ENCODE measurements around the gene TLX1. TPM values are rescaled to one million over a fixed set of nuclear protein-coding genes. Genes with fewer than 3 reads are reported as not detected.

TLX1 gene
- total RNA-seq, 6 experiments from 2014 or later: not detected

GRCh38 chr10:101172741-101173140, 41.6 kb downstream of the TLX1 start:
- peaks cover 28% of the 10 kb centered on the region for H3K9me3 Mint-ChIP-seq
- no peak overlapping the region for H3K27ac Mint-ChIP-seq
- H3K4me1 Mint-ChIP-seq (ENCODE audit: low read depth): no peaks in the 10 kb centered on the region
- H3K27me3 Mint-ChIP-seq (ENCODE audit: insufficient read depth): peaks cover 30% of the 10 kb centered on the region
- no peak overlapping the region for H3K4me3 Mint-ChIP-seq
- DNase-seq: no peak
- peaks cover 10% of the 10 kb centered on the region; the same call in 1 of the 2 replicates for H3K36me3 Mint-ChIP-seq (ENCODE audit: low read depth)
- TF ChIP-seq, protein P1, sequence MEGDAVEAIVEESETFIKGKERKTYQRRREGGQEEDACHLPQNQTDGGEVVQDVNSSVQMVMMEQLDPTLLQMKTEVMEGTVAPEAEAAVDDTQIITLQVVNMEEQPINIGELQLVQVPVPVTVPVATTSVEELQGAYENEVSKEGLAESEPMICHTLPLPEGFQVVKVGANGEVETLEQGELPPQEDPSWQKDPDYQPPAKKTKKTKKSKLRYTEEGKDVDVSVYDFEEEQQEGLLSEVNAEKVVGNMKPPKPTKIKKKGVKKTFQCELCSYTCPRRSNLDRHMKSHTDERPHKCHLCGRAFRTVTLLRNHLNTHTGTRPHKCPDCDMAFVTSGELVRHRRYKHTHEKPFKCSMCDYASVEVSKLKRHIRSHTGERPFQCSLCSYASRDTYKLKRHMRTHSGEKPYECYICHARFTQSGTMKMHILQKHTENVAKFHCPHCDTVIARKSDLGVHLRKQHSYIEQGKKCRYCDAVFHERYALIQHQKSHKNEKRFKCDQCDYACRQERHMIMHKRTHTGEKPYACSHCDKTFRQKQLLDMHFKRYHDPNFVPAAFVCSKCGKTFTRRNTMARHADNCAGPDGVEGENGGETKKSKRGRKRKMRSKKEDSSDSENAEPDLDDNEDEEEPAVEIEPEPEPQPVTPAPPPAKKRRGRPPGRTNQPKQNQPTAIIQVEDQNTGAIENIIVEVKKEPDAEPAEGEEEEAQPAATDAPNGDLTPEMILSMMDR (IDR thresholded peaks at IDR 0.05): no peak

DNA sequence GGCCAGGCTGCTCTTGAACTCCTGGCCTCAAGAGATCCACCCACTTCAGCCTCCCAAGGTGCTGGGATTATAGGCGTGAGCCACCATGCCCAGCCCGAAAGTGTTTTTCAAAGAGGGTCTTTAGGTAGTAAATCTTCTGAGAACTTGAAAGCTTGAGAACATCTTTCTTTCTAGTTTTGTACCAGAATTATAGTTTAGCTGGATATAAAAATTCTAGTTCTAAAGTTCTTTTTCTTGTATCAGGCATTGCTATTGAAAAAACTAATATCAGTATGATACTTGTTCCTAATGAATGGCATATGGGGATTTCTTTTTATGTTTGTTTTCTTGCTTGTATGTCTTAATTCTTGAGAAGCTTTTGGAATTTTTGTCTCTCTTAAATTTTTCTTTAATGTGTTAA, 43.2 kb downstream of the TLX1 start:
- H3K27ac Mint-ChIP-seq: no peak overlapping the region
- H3K9me3 Mint-ChIP-seq: peaks cover 28% of the 10 kb centered on the region
- H3K27me3 Mint-ChIP-seq (ENCODE audit: insufficient read depth): peaks cover 33% of the 10 kb centered on the region
- peaks cover 10% of the 10 kb centered on the region; the same call in 1 of the 2 replicates for H3K36me3 Mint-ChIP-seq (ENCODE audit: low read depth)
- TF ChIP-seq, protein P1 (IDR thresholded peaks at IDR 0.05): no peak
- no peaks in the 10 kb centered on the region for H3K4me1 Mint-ChIP-seq (ENCODE audit: low read depth)
- no peak for DNase-seq
- H3K4me3 Mint-ChIP-seq: no peak overlapping the region

- H3K27me3 Mint-ChIP-seq (ENCODE audit: insufficient read depth): peaks cover 39% of the 10 kb centered on the region
- DNase-seq: no peak
- no peak overlapping the region for H3K27ac Mint-ChIP-seq
- H3K9me3 Mint-ChIP-seq: peaks cover 28% of the 10 kb centered on the region
- H3K4me1 Mint-ChIP-seq (ENCODE audit: low read depth): no peaks in the 10 kb centered on the region
- TF ChIP-seq, protein P1 (IDR thresholded peaks at IDR 0.05): no peak
- H3K36me3 Mint-ChIP-seq (ENCODE audit: low read depth): peaks cover 10% of the 10 kb centered on the region; the same call in 1 of the 2 replicates
- H3K4me3 Mint-ChIP-seq: no peak overlapping the region
Observed at GRCh38 chr10:101176577-101176976, 45.5 kb downstream of the TLX1 start.

DNA sequence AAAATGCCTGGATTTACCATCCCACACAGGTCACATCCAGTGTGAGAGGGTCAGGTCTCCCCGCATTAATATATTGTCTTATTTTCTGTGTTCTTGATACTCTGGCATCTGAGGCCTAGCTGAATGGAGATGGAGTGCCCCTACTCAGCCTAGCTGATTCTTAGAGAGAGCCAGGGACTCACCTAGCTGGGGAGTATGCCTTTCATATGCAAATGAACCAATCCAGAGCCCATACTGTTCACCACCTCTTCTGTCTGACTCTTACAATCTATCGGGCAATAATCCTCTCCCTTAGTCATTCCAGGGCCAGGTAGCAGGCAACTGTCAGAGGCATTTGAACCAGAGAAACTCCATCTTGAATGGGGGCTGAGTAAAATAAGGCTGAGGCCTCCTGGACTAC, 51.8 kb downstream of the TLX1 start:
- Mint-ChIP-seq H3K9me3 (no peaks in the 10 kb centered on the region), H3K4me3 (no peak overlapping the region), H3K4me1 (ENCODE audit: low read depth) (no peaks in the 10 kb centered on the region), H3K27me3 (ENCODE audit: insufficient read depth) (peaks cover 30% of the 10 kb centered on the region), H3K36me3 (ENCODE audit: low read depth) (no peaks in the 10 kb centered on the region), H3K27ac (no peak overlapping the region)
- no peak for DNase-seq
- TF ChIP-seq, protein P1 (IDR thresholded peaks at IDR 0.05): no peak

DNA sequence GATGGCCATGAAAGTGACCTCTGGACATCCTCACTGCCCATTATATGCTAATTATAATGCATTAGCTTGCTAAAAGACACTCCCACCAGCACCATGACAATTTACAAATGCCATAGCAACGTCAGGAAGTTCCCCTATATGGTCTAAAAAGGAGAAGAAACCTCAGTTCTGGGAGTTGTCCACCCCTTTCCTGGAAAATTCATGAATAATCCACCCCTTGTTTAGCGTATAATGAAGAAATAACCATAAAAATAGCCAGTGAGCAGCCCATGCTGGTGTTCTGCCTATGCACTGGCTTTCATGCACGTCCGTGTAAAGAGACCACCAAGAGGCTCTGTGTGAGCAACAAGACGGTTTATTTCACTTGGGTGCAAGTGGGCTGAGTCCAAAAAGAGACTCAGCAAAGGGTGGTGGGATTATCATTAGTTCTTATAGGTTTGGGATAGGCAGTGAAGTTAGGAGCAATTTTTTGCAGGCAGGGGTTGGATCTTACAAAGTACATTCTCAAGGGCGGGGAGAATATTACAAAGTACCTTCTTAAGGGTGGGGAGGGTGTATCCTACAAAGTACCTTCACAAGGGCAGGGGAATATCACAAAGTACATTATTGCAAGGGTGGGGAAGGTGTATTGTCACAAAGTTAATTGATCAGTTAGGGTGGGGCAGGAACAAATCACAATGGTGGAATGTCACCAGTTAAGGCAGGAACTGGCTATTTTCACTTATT, 52.5 kb downstream of the TLX1 start:
- DNase-seq: no peak
- peaks cover 28% of the 10 kb centered on the region for H3K27me3 Mint-ChIP-seq (ENCODE audit: insufficient read depth)
- H3K4me3 Mint-ChIP-seq: no peak overlapping the region
- H3K4me1 Mint-ChIP-seq (ENCODE audit: low read depth): no peaks in the 10 kb centered on the region
- TF ChIP-seq, protein P1 (IDR thresholded peaks at IDR 0.05): no peak
- no peaks in the 10 kb centered on the region for H3K9me3 Mint-ChIP-seq
- no peaks in the 10 kb centered on the region for H3K36me3 Mint-ChIP-seq (ENCODE audit: low read depth)
- no peak overlapping the region for H3K27ac Mint-ChIP-seq

Other genes with a start within 250 kb of the TLX1 start
- 10 to 100 TPM; 15.8 to 23.2 (median 20.9) TPM for gene SLF2, start 218.3 kb upstream of the TLX1 start, total RNA-seq (2021; fragmentation: NEBNext Ultra II Directional; extraction: Animal tissue kit (Norgen Biotek cat#: 25700))
- 1 to 10 TPM; 1.2 to 2.2 (median 1.9) TPM for gene SEMA4G, start 161.8 kb upstream of the TLX1 start, total RNA-seq (2021; fragmentation: NEBNext Ultra II Directional; extraction: Animal tissue kit (Norgen Biotek cat#: 25700))
- gene MRPL43, start 143.8 kb upstream of the TLX1 start, total RNA-seq (2021; fragmentation: NEBNext Ultra II Directional; extraction: Animal tissue kit (Norgen Biotek cat#: 25700)): 100 to 1,000 TPM; 101 to 120 (median 115) TPM
- gene TWNK, start 143.8 kb upstream of the TLX1 start, total RNA-seq (2021; fragmentation: NEBNext Ultra II Directional; extraction: Animal tissue kit (Norgen Biotek cat#: 25700)): 1 to 10 TPM; 5.7 to 9.5 (median 7.0) TPM
- gene LZTS2, start 131.5 kb upstream of the TLX1 start, total RNA-seq (2021; fragmentation: NEBNext Ultra II Directional; extraction: Animal tissue kit (Norgen Biotek cat#: 25700)): 10 to 100 TPM; 66.8 to 80.5 (median 74.6) TPM
- 1 to 10 TPM; 1.1 to 1.9 (median 1.2) TPM for gene PDZD7, start 100.2 kb upstream of the TLX1 start, total RNA-seq (2021; fragmentation: NEBNext Ultra II Directional; extraction: Animal tissue kit (Norgen Biotek cat#: 25700))
- 10 to 100 TPM; 44.1 to 57.4 (median 50.5) TPM for gene SFXN3, start 100.1 kb upstream of the TLX1 start, total RNA-seq (2021; fragmentation: NEBNext Ultra II Directional; extraction: Animal tissue kit (Norgen Biotek cat#: 25700))
- 10 to 100 TPM; 14.5 to 21.1 (median 19.9) TPM for gene KAZALD1, start 69.3 kb upstream of the TLX1 start, total RNA-seq (2021; fragmentation: NEBNext Ultra II Directional; extraction: Animal tissue kit (Norgen Biotek cat#: 25700))
- not detected for gene LBX1, start 98.2 kb downstream of the TLX1 start, total RNA-seq (2021; fragmentation: NEBNext Ultra II Directional; extraction: Animal tissue kit (Norgen Biotek cat#: 25700))
- 10 to 100 TPM; 22.3 to 27.9 (median 24.5) TPM for gene BTRC, start 222.9 kb downstream of the TLX1 start, total RNA-seq (2021; fragmentation: NEBNext Ultra II Directional; extraction: Animal tissue kit (Norgen Biotek cat#: 25700))

All from HFFc6 (cell line).